ENCODE measurements around the gene EDDM13. TPM values are rescaled to one million over a fixed set of nuclear protein-coding genes. Genes with fewer than 3 reads are reported as not detected.
"Not testable (repeated sequence)": the region's sequence is repeated elsewhere in the genome, so short reads cannot be mapped to it uniquely, and the experiment has no call there.

EDDM13 gene
- total RNA-seq, 1 experiment from 2014 or later, result not detected

DNA sequence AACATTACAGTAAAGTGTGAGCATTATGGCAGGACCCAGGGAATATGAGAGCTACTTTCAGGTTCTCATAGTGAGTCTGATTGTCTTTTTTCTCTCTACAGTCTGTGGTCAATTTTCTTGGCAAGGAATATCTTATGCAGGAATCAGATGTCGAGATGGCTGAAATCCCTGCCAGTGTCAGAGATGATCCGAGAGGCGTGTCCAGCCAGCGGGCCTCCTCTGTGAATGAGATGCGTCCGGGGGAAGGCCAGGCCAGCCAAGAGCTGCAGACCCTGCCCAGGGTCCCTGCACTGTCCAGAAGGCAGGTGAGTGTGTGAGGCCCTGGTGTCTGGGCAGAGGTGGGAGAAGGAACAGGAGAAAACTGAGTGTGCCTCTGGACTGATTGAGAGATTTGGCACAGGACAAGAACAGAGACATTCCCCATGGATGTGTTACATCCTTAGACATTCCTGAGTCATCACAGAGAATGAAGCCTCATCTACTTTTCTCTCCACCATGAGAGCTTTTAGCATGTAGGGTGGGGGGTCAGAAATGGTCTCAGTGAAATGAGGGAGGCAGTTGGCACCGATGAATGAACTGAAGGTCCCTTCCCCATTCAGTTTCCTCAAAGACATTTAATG, 27.3 kb upstream of the EDDM13 start:
- Histone ChIP-seq H3K27me3 (replicated peaks; ENCODE audit: control insufficient read depth, insufficient read depth, low read length) (no peaks in the 10 kb centered on the region), H3K4me1 (no peaks in the 10 kb centered on the region), H3K4me3 (ENCODE audit: low read depth, low read length) (no peak overlapping the region), H3K9me3 (no peaks in the 10 kb centered on the region), H3K36me3 (ENCODE audit: control insufficient read depth, insufficient read depth, low read length) (no peaks in the 10 kb centered on the region)
- TF ChIP-seq, protein P1, sequence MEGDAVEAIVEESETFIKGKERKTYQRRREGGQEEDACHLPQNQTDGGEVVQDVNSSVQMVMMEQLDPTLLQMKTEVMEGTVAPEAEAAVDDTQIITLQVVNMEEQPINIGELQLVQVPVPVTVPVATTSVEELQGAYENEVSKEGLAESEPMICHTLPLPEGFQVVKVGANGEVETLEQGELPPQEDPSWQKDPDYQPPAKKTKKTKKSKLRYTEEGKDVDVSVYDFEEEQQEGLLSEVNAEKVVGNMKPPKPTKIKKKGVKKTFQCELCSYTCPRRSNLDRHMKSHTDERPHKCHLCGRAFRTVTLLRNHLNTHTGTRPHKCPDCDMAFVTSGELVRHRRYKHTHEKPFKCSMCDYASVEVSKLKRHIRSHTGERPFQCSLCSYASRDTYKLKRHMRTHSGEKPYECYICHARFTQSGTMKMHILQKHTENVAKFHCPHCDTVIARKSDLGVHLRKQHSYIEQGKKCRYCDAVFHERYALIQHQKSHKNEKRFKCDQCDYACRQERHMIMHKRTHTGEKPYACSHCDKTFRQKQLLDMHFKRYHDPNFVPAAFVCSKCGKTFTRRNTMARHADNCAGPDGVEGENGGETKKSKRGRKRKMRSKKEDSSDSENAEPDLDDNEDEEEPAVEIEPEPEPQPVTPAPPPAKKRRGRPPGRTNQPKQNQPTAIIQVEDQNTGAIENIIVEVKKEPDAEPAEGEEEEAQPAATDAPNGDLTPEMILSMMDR (IDR thresholded peaks at IDR 0.05; ENCODE audit: insufficient read depth in 1 of 2, low read depth in 1 of 2, low read length in 1 of 2, severe bottlenecking in 1 of 2, unreplicated experiment in 1 of 2), result no peak
- no peak for DNase-seq
- ChIA-PET POLR2A (no interaction called here), CTCF (no interaction called here)
- Mint-ChIP-seq H3K4me1 (ENCODE audit: low read depth, unreplicated experiment) (no peaks in the 10 kb centered on the region), H3K36me3 (ENCODE audit: insufficient read depth, unreplicated experiment) (no peaks in the 10 kb centered on the region), H3K27ac (ENCODE audit: unreplicated experiment) (no peak overlapping the region), H3K9me3 (ENCODE audit: unreplicated experiment) (no peaks in the 10 kb centered on the region), H3K27me3 (ENCODE audit: insufficient read depth, unreplicated experiment) (no peaks in the 10 kb centered on the region), H3K4me3 (ENCODE audit: unreplicated experiment) (no peak overlapping the region)
- BruUV-seq (replicated peaks), result no TSS peak
- intact Hi-C loops (cut with micrococcal nuclease; ENCODE audit: unreplicated experiment), result no loop called here

DNA sequence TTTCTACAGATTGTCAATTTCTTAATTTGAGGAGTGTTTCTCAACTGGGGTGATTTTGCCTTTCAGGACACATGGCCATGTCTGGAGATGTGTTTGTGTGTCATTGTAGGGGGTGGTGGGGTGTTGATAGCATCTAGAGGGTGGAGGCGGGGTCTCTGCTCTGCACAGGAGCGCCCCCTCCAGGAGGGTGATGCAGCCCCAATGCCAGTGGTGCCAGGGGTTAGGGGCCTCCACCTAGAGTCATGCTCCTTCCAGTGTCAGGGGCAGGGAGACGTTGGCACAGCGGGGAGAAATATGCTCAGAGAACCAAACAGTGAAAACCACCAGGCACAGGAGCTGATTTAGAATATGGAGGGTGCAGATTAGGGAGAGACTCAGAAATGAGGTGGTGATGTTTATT, 26.8 kb upstream of the EDDM13 start:
- H3K4me3 ChIP-seq (ENCODE audit: low read depth, low read length); BruUV-seq (replicated peaks); H3K9me3 ChIP-seq; H3K27ac Mint-ChIP-seq (ENCODE audit: unreplicated experiment); H3K36me3 Mint-ChIP-seq (ENCODE audit: insufficient read depth, unreplicated experiment); H3K4me1 ChIP-seq; H3K36me3 ChIP-seq (ENCODE audit: control insufficient read depth, insufficient read depth, low read length); DNase-seq; POLR2A ChIA-PET; H3K27me3 Mint-ChIP-seq (ENCODE audit: insufficient read depth, unreplicated experiment); CTCF ChIA-PET; H3K4me1 Mint-ChIP-seq (ENCODE audit: low read depth, unreplicated experiment); intact Hi-C loops (cut with micrococcal nuclease; ENCODE audit: unreplicated experiment); H3K4me3 Mint-ChIP-seq (ENCODE audit: unreplicated experiment); H3K9me3 Mint-ChIP-seq (ENCODE audit: unreplicated experiment); H3K27me3 ChIP-seq (replicated peaks; ENCODE audit: control insufficient read depth, insufficient read depth, low read length): not testable (repeated sequence)

DNA sequence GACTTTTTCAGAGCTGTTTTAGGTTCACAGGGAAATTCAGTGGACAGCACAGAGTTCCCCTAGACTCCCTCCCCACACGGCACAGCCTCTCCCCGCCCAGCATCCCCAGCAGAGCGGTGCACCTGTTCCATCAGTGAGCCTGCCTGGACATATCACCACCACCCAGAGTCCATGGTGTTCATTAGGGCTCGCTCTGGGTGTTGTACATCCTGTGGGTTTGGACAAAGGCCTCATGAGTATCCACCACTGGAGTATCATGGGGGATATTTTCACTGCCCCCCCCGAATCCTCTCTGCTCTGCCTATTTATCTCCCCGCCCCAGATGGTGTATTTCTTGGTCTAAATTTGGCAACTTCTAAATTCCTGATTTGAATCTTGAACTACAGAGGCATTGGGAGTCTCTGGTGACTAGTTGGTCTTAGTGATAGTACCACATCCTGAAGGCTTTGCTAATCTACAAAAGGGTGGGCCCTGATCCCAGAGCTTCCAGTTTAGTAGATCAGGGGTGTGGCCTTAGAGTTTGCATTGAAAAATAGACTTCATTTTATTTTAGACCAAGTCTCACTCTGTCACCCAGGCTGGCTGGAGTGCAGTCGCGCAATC, 23.7 kb upstream of the EDDM13 start:
- H3K27ac Mint-ChIP-seq (ENCODE audit: unreplicated experiment); H3K4me3 Mint-ChIP-seq (ENCODE audit: unreplicated experiment); H3K27me3 ChIP-seq (replicated peaks; ENCODE audit: control insufficient read depth, insufficient read depth, low read length); POLR2A ChIA-PET; intact Hi-C loops (cut with micrococcal nuclease; ENCODE audit: unreplicated experiment); H3K4me1 ChIP-seq; H3K36me3 ChIP-seq (ENCODE audit: control insufficient read depth, insufficient read depth, low read length); H3K27me3 Mint-ChIP-seq (ENCODE audit: insufficient read depth, unreplicated experiment); H3K9me3 ChIP-seq; H3K4me3 ChIP-seq (ENCODE audit: low read depth, low read length); H3K4me1 Mint-ChIP-seq (ENCODE audit: low read depth, unreplicated experiment); BruUV-seq (replicated peaks); CTCF ChIA-PET; DNase-seq; H3K36me3 Mint-ChIP-seq (ENCODE audit: insufficient read depth, unreplicated experiment): not testable (repeated sequence)
- H3K9me3 Mint-ChIP-seq (ENCODE audit: unreplicated experiment), result peaks cover 11% of the 10 kb centered on the region

DNA sequence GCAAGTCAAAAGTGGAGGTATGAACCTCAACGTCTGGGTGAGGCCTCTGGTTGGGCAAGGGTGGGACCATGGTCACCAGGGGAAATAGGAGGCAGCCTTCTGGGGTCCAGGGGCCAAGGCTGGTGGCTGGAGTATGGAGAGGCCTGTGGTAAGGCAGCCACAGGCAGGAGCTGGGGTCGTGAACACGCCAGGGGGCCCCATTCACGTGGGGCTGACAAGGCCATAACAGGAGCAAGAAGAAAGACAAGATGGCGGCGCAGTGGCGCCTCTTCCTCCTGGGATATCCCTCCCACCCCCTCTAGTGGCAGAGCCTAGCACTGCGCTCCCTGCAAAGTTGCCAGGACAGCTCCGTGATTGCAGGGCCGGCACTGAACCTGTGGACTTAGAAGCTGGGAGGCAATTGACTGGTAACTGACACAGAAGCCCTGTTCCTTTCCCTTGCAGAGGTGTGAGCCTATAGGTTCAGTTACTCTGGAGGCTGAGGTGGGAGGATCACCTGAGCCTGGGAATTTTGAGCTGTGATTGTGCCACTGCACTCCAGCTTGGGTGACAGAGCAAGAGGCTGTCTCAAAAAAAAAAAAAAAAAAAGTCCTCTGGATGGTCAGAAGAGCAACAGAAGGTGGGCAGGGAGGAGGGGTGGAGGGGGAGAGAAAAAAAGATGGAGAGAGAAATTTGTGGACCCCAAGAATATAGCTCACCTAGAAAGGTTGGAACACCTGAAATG, 19.7 kb upstream of the EDDM13 start:
- Mint-ChIP-seq H3K27ac (ENCODE audit: unreplicated experiment) (no peak overlapping the region), H3K4me3 (ENCODE audit: unreplicated experiment) (no peak overlapping the region), H3K9me3 (ENCODE audit: unreplicated experiment) (peaks cover 11% of the 10 kb centered on the region), H3K4me1 (ENCODE audit: low read depth, unreplicated experiment) (no peaks in the 10 kb centered on the region), H3K36me3 (ENCODE audit: insufficient read depth, unreplicated experiment) (peaks cover 6% of the 10 kb centered on the region), H3K27me3 (ENCODE audit: insufficient read depth, unreplicated experiment) (no peaks in the 10 kb centered on the region)
- Histone ChIP-seq H3K4me1 (no peaks in the 10 kb centered on the region), H3K36me3 (ENCODE audit: control insufficient read depth, insufficient read depth, low read length) (no peaks in the 10 kb centered on the region), H3K27me3 (replicated peaks; ENCODE audit: control insufficient read depth, insufficient read depth, low read length) (no peaks in the 10 kb centered on the region), H3K9me3 (no peaks in the 10 kb centered on the region), H3K4me3 (ENCODE audit: low read depth, low read length) (no peak overlapping the region)
- intact Hi-C loops (cut with micrococcal nuclease; ENCODE audit: unreplicated experiment), result loop anchor here (1.0 to 5.0 kb wide), 4 partner anchors 61 to 177 kb away; partner anchors contain the start of gene ZSCAN5A
- POLR2A ChIA-PET, result no interaction called here
- no TSS peak for BruUV-seq (replicated peaks)
- DNase-seq, result peak; percentile 74 to 82
- CTCF ChIA-PET, result interaction anchor here (0.6 to 4.0 kb wide), 19 partner anchors 8 to 937 kb away, joined by 3 to 227 read pairs (median 5); partner anchors contain the start of genes EDDM13, ZNF787 and ZSCAN5A
- TF ChIP-seq, protein P1 (IDR thresholded peaks at IDR 0.05; ENCODE audit: insufficient read depth in 1 of 2, low read depth in 1 of 2, low read length in 1 of 2, severe bottlenecking in 1 of 2, unreplicated experiment in 1 of 2), result peak; percentile 69 to 70
